ENCODE measurements around the gene SEPTIN11. TPM values are rescaled to one million over a fixed set of nuclear protein-coding genes. Genes with fewer than 3 reads are reported as not detected.

SEPTIN11 gene
- total RNA-seq, 1 experiment from 2014 or later: 77.3 TPM

DNA sequence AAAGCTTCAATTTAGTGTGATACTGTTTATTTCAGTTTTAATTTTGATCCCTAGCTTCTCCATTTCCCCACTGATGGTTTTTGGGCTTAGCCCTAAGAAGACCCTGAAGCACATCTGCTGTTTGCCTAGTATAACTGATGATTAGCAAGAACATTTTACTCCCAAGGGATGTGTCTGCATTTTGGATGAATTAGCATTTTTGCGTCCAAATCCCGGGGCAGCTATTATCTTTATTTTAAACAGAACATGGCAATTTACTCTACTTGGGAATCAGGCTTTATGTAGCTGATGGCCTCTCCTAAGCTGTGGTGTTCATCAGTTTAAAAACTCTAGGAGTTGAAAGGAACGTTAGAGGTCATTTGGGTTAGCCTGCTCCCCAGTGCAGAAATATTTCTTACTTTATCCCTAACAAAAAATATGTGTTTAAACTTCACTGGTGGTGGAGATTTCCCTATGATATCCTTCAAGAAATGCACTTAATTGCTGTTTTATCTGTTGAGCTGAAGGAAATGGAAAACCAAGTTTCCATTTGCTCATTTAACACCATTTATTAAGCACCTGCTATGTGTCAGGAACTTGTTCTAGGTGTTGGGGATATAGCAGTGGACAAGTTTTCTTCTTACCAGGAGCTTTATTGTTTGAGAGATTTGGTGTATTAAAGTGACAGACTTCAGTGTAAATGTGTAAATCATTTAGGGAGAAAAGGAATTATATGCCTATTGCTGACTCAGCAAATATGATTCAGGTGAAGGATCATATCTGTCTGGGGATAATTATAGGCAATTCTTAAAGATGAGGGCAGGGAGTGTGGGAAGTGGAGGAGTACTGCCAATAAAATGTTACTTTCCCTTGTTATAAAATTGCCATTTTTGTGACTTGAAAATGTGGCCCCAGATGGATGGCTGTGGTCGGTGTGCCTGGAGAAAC, 3.4 kb downstream of the SEPTIN11 start:
- WGBS (ENCODE audit: extremely low coverage, insufficient read length, low lambda C conversion rate): no CpG with 5 or more reads among the region's 4 CpGs
- Histone ChIP-seq H3K4me2 (ENCODE audit: insufficient read depth, insufficient read length, low read length) (no peak overlapping the region), H3K27ac (ENCODE audit: insufficient read length, low read depth, low read length) (no peak overlapping the region), H4K91ac (ENCODE audit: insufficient read length, low read depth, low read length) (no peak overlapping the region), H4K8ac (replicated peaks; ENCODE audit: insufficient read length, low read depth, low read length) (no peak overlapping the region), H3K14ac (ENCODE audit: insufficient read depth, low read length) (no peak overlapping the region), H4K5ac (ENCODE audit: insufficient read length, low read depth, low read length) (no peak overlapping the region), H3K4ac (ENCODE audit: low read depth, low read length) (no peak overlapping the region), H3K56ac (ENCODE audit: insufficient read length, low read depth, low read length) (no peak overlapping the region), H3K9ac (ENCODE audit: extremely low read depth, insufficient read length, low read length) (no peak overlapping the region), H2BK120ac (ENCODE audit: low read depth, low read length, poor library complexity, severe bottlenecking) (no peak overlapping the region), H3T11ph (ENCODE audit: low read length) (no peak overlapping the region), H2BK20ac (ENCODE audit: low read depth, low read length, poor library complexity, severe bottlenecking) (no peak overlapping the region), H3K9me3 (ENCODE audit: control insufficient read depth, low read depth, low read length) (no peaks in the 10 kb centered on the region), H2BK12ac (ENCODE audit: insufficient read length, low read depth, low read length) (no peak overlapping the region), H2BK15ac (ENCODE audit: low read depth, low read length) (no peak overlapping the region), H2BK5ac (ENCODE audit: insufficient read length, low read length) (no peak overlapping the region), H3K79me1 (ENCODE audit: insufficient read depth, low read depth, low read length, poor library complexity, severe bottlenecking) (peaks cover 5% of the 10 kb centered on the region), H2AK5ac (ENCODE audit: insufficient read length, low read length) (no peak overlapping the region), H3K23ac (ENCODE audit: insufficient read length, low read depth, low read length) (no peak overlapping the region), H3K18ac (ENCODE audit: insufficient read length, low read depth, low read length) (no peak overlapping the region), H3K23me2 (ENCODE audit: insufficient read length, low read depth, low read length, poor library complexity, severe bottlenecking) (peaks cover 23% of the 10 kb centered on the region), H2AFZ (ENCODE audit: low read length) (no peak overlapping the region), H4K20me1 (ENCODE audit: control insufficient read depth, insufficient read depth, insufficient read length) (no peaks in the 10 kb centered on the region), H3K79me2 (ENCODE audit: insufficient read depth, low read length) (peaks cover 28% of the 10 kb centered on the region; the same call in 1 of the 2 replicates), H3K4me1 (ENCODE audit: insufficient read depth, low read length) (peaks cover 5% of the 10 kb centered on the region; the same call in 1 of the 2 replicates), H3K27me3 (ENCODE audit: insufficient read depth, low read length) (no peaks in the 10 kb centered on the region; the same call in 1 of the 2 replicates)
- H3K27me3 Mint-ChIP-seq (ENCODE audit: low read depth): peaks cover 15% of the 10 kb centered on the region
- no peaks in the 10 kb centered on the region for H3K36me3 Mint-ChIP-seq (ENCODE audit: insufficient read depth in 1 of 3, low read depth in 3 of 3)
- H3K9me3 Mint-ChIP-seq: no peaks in the 10 kb centered on the region
- no peak overlapping the region for H3K4me3 Mint-ChIP-seq
- H3K27ac Mint-ChIP-seq: no peak overlapping the region; a peak in 1 of 7 replicates
- no peak for DNase-seq
- peaks cover 33 to 35% of the 10 kb centered on the region in 2 experiments for H3K4me1 Mint-ChIP-seq
- no peak for TF ChIP-seq CTCF (conservative IDR thresholded peaks at IDR 0.05)

Data from H9 (cell line).